Astrocyte of the cerebellum (primary cell): ENCODE results near the gene CENPP.
"Not testable (repeated sequence)": the region's sequence is repeated elsewhere in the genome, so short reads cannot be mapped to it uniquely, and the experiment has no call there.

ENCODE experiments used
- DNase-seq: peaks from one replicate; pipeline ENCODE4 v3.0.0-alpha.2; 2011; ENCODE audit warnings: low read depth
- H3K4me3 ChIP-seq: 2 replicates; pipeline ENCODE4 v1.5.1; 2011; ENCODE audit warnings: mild to moderate bottlenecking, low read depth, low read length, moderate library complexity
- in situ Hi-C: cut with HindIII; loops from 2 replicates; pipeline ENCODE4 v1.10.0; 2017; ENCODE audit warnings: low sequenced_read_pairs
- TF ChIP-seq, protein P1 (sequence below): IDR thresholded peaks from 2 replicates; pipeline ENCODE4 v1.5.1; 2012; ENCODE audit warnings: low read length, low read depth, moderate library complexity, mild to moderate bottlenecking; ENCODE audit errors: missing control alignments

The CENPP gene

DNA sequence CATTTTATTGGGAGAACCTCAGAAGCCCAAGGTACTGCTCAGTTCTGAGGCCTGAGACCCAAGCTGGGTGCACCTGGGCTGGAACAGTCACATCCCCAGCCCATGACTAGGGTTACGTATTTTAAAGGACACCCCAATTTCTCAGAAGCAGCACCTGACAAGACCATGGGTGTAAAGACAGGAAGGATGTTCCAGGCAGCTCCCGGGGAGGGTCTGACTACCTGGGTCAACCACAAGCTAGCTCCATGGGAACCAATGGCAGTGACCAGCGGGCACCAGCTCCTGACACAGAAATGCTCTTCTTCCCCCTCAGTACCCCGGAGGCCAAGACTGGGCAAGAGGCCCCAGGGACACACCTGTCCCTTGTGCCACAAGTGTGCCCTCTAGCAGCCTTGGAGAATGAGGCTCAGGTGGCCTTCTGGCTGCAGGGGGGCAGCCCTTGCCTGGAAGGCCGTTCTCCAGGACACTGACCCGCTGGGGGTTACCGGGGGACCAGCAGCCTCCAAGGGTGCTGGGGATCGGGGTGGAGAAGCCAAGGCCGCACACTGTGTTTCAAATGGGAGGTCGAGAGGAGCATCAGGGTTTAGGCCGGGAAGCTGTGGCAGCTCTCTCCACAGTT lies 291.6 kb downstream of the CENPP start:
- in situ Hi-C loops, result no loop called here
- DNase-seq, result no peak
- TF ChIP-seq, protein P1, sequence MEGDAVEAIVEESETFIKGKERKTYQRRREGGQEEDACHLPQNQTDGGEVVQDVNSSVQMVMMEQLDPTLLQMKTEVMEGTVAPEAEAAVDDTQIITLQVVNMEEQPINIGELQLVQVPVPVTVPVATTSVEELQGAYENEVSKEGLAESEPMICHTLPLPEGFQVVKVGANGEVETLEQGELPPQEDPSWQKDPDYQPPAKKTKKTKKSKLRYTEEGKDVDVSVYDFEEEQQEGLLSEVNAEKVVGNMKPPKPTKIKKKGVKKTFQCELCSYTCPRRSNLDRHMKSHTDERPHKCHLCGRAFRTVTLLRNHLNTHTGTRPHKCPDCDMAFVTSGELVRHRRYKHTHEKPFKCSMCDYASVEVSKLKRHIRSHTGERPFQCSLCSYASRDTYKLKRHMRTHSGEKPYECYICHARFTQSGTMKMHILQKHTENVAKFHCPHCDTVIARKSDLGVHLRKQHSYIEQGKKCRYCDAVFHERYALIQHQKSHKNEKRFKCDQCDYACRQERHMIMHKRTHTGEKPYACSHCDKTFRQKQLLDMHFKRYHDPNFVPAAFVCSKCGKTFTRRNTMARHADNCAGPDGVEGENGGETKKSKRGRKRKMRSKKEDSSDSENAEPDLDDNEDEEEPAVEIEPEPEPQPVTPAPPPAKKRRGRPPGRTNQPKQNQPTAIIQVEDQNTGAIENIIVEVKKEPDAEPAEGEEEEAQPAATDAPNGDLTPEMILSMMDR, result no peak
- no peak overlapping the region for H3K4me3 ChIP-seq

DNA sequence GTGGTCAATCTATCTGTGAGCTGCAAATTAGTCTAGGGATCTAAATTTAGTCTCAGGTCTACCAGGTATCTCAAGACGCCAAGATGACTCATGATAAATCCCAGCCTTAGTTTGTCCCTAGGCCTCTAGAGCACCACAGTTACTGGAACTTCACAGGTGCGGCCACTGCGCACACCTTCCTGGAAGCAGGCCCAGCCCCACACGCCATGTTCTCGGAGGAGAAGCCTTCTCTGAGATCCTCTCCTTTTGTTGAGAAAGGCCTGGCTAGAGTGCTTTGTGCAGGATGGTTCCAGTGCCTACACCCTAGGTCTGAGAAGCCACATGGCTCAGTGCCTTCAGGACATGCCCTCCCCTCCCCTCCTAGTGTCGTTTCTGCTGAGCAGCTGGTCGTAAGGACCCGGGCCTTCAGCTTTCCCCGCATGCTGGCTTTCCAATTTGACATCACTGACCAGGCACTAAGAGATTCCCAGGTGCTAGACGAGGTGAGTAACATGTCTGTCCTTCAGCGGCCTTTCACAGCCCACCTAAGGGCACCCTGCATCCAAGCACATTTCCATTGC lies 292.3 kb downstream of the CENPP start:
- no peak overlapping the region for H3K4me3 ChIP-seq
- TF ChIP-seq, protein P1, result no peak
- in situ Hi-C loops, result no loop called here
- DNase-seq, result no peak

DNA sequence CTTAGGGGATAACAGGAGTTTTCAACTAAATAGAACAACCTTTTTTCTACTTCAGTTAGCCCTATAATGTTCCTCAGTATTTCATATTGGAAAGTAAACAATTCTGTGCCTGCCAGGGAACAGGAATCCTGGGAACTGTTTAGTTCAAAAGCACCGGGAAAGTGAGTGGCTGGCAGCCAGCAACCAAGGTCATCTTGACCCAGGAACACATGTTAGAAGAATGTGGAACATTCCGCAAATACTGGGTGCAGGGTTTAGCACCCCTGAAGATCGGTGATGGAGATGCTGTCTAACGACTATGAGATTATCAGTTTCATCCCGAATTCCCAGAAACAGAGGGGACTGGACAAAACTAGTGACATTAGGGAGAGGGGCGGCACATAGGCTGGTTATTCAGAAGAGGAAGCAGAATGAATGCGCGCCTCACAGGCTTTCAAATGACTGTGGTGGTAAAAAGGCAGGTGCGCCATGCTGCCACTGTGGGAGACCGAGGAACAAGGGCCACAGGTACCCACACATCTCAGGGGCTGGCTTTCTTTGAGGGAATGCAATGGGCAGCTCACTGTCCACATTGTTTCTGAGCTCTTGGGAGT lies 293.0 kb downstream of the CENPP start:
- DNase-seq, result no peak
- H3K4me3 ChIP-seq, result no peak overlapping the region
- in situ Hi-C loops, result no loop called here
- TF ChIP-seq, protein P1, result no peak

DNA sequence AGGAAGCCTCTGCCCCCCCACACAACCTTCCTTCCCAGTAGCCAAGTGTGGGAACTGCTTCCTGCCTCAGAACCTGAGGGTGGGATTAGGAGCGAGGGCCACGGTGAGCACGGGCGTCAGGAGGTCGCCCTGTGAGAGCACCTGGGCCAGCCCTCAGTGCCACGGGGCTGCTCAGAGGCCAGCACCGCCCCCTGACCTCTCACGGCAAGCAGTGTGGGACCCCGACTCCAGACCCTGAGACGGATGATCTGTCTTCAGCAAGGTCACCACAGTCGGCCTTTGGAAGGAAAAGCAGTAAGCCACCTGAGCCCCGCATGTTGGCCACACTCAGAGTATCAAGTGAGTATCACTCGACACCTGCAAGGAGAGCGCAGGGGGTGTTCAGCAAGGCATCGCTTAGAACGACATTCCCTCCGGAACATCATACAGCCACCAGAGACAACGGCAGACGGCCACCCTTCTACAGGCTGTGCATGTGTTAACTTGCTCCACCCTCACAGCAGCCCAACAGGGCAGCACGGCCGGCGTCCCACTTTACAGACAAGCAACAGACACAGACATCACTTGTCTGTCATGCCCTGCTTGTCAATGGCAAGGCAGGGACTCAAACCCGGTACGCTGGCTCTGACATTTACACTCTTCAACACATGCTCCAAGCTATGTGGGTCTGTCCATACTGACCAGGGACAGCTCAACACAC lies 294.0 kb downstream of the CENPP start:
- in situ Hi-C loops, result no loop called here
- DNase-seq, result no peak
- no peak overlapping the region for H3K4me3 ChIP-seq
- TF ChIP-seq, protein P1, result no peak

DNA sequence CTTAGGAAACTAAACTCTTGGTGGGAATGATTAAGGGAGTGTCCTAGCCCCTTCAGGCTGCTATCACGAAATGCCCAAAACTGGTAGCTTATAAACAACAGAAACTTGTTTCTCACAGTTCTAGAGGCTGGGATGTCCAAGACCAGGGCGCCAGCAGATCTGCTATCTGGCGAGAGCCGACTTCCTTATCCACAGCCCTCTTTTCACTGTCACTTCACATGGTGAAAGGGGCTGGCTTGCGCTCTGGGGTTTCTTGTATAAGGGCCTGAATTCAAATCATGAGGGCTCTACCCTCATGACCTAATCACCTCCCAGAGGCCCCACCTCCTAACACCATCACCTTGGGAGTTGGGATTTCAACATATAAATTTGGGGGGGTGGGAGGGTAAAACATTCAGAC lies 295.1 kb downstream of the CENPP start:
- DNase-seq, result no peak
- TF ChIP-seq, protein P1, result no peak

DNA sequence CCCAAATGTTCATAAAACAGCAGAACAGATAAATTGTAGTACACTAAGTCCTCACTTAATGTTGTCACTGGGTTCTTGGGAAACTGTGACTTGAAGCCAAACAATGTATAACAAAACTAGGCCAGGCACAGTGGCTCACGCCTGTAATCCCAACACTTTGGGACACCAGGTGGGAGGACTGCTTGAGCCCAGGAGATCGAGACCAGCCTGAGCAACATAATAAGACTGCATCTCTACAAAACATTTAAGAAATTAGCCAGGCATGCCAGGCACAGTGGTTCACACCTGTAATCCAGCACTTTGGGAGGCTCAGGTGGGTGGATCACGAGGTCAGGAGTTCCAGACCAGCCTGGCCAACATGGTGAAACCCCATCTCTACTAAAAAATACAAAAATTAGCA lies 298.2 kb downstream of the CENPP start:
- in situ Hi-C loops, H3K4me3 ChIP-seq, DNase-seq: not testable (repeated sequence)

More for the DNA sequence above, 295.1 kb downstream of the CENPP start:
- in situ Hi-C loops, result no loop called here
- H3K4me3 ChIP-seq, result no peak overlapping the region

DNA sequence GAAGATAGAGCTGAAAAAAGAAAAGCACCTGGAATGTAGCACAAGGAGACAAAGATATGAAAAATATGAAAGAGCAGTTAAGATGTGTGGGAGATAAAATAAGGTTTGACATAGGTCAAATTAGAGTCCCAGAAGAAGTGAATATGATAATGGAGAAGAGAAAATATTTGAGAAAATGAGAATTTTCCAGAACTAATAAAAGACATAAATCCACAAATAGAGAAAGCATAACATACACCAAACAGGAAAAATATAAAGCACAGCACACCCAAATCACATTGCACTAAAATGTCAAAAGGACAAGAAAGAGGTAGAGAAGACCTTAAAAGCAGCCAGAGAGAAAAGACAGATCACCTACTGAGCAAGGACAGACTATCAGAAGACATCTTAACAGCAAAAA lies 300.7 kb downstream of the CENPP start:
- no peak for DNase-seq
- in situ Hi-C loops, result no loop called here
- TF ChIP-seq, protein P1, result no peak
- no peak overlapping the region for H3K4me3 ChIP-seq
